ENCODE results near the gene RHBDL1. TPM values are rescaled to one million over a fixed set of nuclear protein-coding genes. Genes with fewer than 3 reads are reported as not detected.

Gene RHBDL1
- total RNA-seq, 1 donor from 2014 or later = 0.51 TPM

DNA sequence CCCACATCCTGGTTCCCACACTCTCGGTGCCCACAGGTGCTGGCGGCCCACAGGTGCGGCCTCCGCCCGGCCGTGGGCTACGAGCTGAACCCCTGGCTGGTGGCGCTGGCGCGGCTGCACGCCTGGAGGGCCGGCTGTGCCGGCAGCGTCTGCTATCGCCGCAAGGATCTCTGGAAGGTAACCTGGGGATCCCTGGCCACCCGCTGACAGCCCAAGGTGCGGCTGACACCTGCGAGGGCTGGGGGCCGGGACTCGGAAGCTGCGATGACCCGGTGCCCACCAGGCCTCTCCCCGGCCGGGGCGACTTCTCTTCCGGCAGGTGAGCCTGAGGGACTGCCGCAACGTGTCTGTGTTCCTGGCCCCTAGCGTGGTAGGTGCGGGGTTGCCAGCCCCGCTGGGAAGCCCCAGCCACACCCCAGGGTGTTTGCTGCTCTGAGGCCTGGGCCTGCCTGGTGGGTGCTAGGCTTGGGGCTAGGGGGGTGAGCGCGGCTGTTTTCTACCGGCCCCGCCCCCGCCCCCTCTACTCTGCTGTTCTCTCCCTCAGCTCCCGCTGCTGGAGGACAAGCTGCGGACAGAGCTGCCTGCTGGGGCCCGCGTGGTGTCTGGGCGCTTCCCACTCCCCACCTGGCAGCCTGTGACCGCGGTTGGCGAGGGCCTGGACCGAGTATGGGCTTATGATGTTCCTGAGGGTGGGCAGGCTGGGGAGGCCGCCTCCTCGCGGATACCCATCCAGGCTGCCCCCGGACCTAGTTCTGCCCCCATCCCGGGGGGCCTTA is 46.5 kb downstream of the RHBDL1 start:
- no peak for DNase-seq

GRCh38 chr16:722835-723633 is 47.6 kb downstream of the RHBDL1 start:
- DNase-seq = no peak

DNA sequence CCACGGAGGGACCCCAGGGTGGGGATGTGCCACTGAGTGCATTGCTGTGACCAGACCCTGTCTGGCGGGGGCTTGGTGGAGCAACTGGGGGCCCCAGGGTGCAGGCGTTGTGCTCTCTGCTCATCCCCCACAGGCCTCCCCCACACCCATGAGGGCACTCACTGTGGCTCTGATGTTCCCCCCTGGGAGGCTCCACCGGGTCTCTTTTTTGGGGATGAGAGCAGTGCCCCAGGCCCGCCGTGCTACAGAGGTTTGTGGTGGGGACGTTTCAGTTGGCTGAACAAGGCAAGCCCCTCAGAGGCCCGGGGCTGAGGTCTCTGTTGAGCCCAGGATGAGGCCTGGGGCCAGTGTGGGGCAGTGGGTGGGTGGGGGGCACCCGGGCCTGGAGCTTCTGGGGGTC is 48.2 kb downstream of the RHBDL1 start:
- no peak for DNase-seq

GRCh38 chr16:724188-725040 is 48.9 kb downstream of the RHBDL1 start:
- DNase-seq = no peak

- DNase-seq = no peak
Measured at GRCh38 chr16:725041-725376, 49.5 kb downstream of the RHBDL1 start.

DNA sequence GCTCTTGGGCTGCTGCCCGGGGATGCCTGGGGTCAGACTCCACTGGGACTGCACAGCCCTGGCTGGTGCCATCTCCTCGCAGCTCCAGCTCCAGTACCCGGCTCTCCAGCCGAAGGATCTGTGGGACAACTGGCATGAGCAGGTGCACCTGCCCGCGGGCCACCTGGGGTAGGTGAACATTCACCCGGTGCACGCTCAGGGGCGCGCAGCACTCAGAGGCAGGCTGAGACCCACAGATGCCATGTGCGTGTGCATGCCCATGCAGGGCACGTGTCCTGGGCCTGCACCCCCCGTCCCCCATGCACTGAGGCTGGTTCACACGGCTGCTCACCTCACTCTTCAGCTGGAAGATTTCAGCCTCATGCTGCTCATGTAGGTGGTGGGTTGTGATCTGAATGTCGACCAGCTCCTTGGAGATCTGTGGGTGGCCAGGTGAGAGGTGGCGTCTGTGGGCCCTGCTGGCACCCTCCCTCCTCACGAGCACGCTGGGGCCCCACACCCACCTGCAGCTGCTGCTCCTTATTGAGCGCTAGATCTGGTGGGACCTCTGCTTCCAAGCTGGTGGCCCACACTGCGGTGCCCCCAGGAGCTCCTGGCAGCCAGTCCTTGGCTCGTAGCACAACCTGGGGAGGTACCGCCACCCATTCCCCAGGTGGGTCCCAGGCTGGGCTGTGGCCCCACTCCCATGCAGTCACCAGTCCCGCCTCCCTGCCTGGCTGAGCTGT is 50.2 kb downstream of the RHBDL1 start:
- no peak for DNase-seq

- DNase-seq = no peak
Measured at GRCh38 chr16:726188-726437, 50.6 kb downstream of the RHBDL1 start.

GRCh38 chr16:726438-727290 is 51.2 kb downstream of the RHBDL1 start, which contains the start of the genes CCDC78 and HAGHL:
CCDC78 (minus strand) TSS chr16:726443; CDS start chr16:726367, 76 bp downstream.
HAGHL (plus strand) TSS chr16:727106; CDS start chr16:727510, 404 bp downstream.
- DNase-seq = no peak

DNA sequence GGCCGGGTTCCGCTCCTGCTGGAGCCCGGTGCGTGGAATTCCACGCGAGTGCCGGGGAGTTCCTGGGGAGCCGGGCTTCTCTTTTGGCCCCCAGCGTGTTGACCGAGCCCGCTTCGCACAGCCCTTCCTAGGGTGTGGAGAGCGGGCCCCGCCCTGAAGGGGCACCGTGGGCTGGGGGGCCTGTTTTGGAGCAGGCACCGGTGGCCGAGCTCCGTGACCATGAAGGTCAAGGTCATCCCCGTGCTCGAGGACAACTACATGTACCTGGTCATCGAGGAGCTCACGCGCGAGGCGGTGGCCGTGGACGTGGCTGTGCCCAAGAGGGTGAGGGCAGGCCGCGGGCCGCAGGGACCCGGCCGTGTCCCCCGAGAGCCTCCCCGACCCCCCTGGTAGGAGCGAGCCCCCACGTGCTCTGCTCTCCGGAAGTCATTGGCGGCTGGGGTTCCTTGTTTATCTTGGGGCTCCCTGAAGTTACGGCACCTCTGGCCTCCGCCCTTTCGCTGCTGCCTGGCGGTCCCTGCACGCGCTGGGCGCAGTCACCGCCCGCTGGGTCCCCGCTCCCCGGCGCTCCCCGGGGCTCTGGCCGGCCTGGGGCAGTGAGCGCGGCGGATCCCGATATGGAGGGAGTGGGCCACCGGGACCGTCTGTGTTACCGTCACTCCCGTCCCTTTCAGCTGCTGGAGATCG is 52.0 kb downstream of the RHBDL1 start:
- DNase-seq = no peak

Other genes starting within 250 kb of the RHBDL1 start
- 50.5 and 83.4 TPM in 2 replicates for gene CAPN15, start 148.0 kb upstream of the RHBDL1 start, total RNA-seq
- not detected in 2 replicates for gene PRR35, start 115.3 kb upstream of the RHBDL1 start, total RNA-seq
- gene NHLRC4, start 108.7 kb upstream of the RHBDL1 start, total RNA-seq = 1.9 and 2.7 TPM in 2 replicates
- 25.4 and 32.2 TPM in 2 replicates for gene PIGQ, start 105.7 kb upstream of the RHBDL1 start, total RNA-seq
- gene RAB40C, start 85.6 kb upstream of the RHBDL1 start, total RNA-seq = 13.3 and 14.1 TPM in 2 replicates
- gene WFIKKN1, start 44.7 kb upstream of the RHBDL1 start, total RNA-seq = 0.14 and 0.17 TPM in 2 replicates
- gene METTL26, start 39.4 kb upstream of the RHBDL1 start, total RNA-seq = 76.4 and 83.6 TPM in 2 replicates
- gene MCRIP2, start 33.8 kb upstream of the RHBDL1 start, total RNA-seq = 11.2 and 12.6 TPM in 2 replicates
- 10.7 and 15.1 TPM in 2 replicates for gene WDR90, start 26.3 kb upstream of the RHBDL1 start, total RNA-seq
- gene RHOT2, start 7.5 kb upstream of the RHBDL1 start, total RNA-seq = 32.9 and 49.0 TPM in 2 replicates
- gene STUB1, start 4.7 kb downstream of the RHBDL1 start, total RNA-seq = 93.9 and 94.1 TPM in 2 replicates
- 34.9 and 45.7 TPM in 2 replicates for gene JMJD8, start 8.7 kb downstream of the RHBDL1 start, total RNA-seq
- 2.7 and 5.3 TPM in 2 replicates for gene WDR24, start 14.7 kb downstream of the RHBDL1 start, total RNA-seq
- 0.05 TPM in 1 of 2 replicates, not detected in the other for gene FBXL16, start 30.1 kb downstream of the RHBDL1 start, total RNA-seq
- gene METRN, start 39.4 kb downstream of the RHBDL1 start, total RNA-seq = 34.9 and 41.7 TPM in 2 replicates
- 25.5 and 47.5 TPM in 2 replicates for gene ANTKMT, start 45.5 kb downstream of the RHBDL1 start, total RNA-seq
- gene CCDC78, start 50.8 kb downstream of the RHBDL1 start, total RNA-seq = 0.34 and 0.65 TPM in 2 replicates
- 5.1 and 6.3 TPM in 2 replicates for gene HAGHL, start 51.4 kb downstream of the RHBDL1 start, total RNA-seq
- 34.6 and 42.4 TPM in 2 replicates for gene CIAO3, start 65.3 kb downstream of the RHBDL1 start, total RNA-seq
- 0.09 TPM in 1 of 2 replicates, not detected in the other for gene MSLN, start 85.1 kb downstream of the RHBDL1 start, total RNA-seq
- 31.1 and 48.4 TPM in 2 replicates for gene RPUSD1, start 112.7 kb downstream of the RHBDL1 start, total RNA-seq
- 20.1 and 23.8 TPM in 2 replicates for gene CHTF18, start 112.9 kb downstream of the RHBDL1 start, total RNA-seq
- not detected in 2 replicates for gene GNG13, start 125.1 kb downstream of the RHBDL1 start, total RNA-seq